Skeletal muscle tissue (tissue), 4 donors: ENCODE measurements around the gene CCL25. TPM values are rescaled to one million over a fixed set of nuclear protein-coding genes. Genes with fewer than 3 reads are reported as not detected.
"Not testable (repeated sequence)": the region's sequence is repeated elsewhere in the genome, so short reads cannot be mapped to it uniquely, and the experiment has no call there.

Source experiments
- H3K27ac ChIP-seq: one replicate; pipeline ENCODE4 v1.7.0; 2013; ENCODE audit warnings: mild to moderate bottlenecking, low read depth, low read length, inconsistent platforms
- H3K27me3 ChIP-seq, 3 donors: one replicate each; pipeline ENCODE4 v1.7.0; 2013; ENCODE audit warnings: low read length in 3 of 3; ENCODE audit not compliant: control insufficient read depth in 3 of 3, insufficient read depth in 3 of 3
- H3K36me3 ChIP-seq, 3 donors: one replicate each; pipeline ENCODE4 v1.7.0; 2013; ENCODE audit warnings: low read length in 3 of 3; ENCODE audit not compliant: control insufficient read depth in 3 of 3, insufficient read depth in 3 of 3
- H3K4me1 ChIP-seq, 3 donors: one replicate each; pipeline ENCODE4 v1.7.0; 2013; ENCODE audit warnings: low read length in 3 of 3, mild to moderate bottlenecking in 3 of 3; ENCODE audit not compliant: control insufficient read depth in 3 of 3, insufficient read depth in 3 of 3
- H3K4me3 ChIP-seq, 3 donors: one replicate each; pipeline ENCODE4 v1.7.0; 2013; ENCODE audit warnings: low read length in 3 of 3
- H3K9ac ChIP-seq, 3 donors: one replicate each; pipeline ENCODE4 v1.7.0; 2013; ENCODE audit warnings: low read length in 3 of 3, mild to moderate bottlenecking in 3 of 3, moderate library complexity in 2 of 3, low read depth in 1 of 3
- H3K9me3 ChIP-seq, 3 donors: one replicate each; pipeline ENCODE4 v1.7.0; 2013; ENCODE audit warnings: low read length in 3 of 3; ENCODE audit not compliant: control insufficient read depth in 3 of 3
- total RNA-seq: library from RNA; depleted of rRNA; stranded (reverse); fragments of >200 nt; gene quantifications from one replicate; pipeline ENCODE4 v1.2.3, GENCODE V29; 2014
- donor health status: Osteomylitis.

The CCL25 gene
- total RNA-seq, 1 donor from 2014 or later, result not detected

GRCh38 chr19:8096071-8096470 is 43.5 kb downstream of the CCL25 start:
- Histone ChIP-seq H3K27ac (no peak overlapping the region), H3K4me3 (peak overlapping the region in 1 of 3 donors; percentile 45), H3K9me3 (peaks cover 16 to 25% (median 20%) of the 10 kb centered on the region in 3 donors), H3K36me3 (peaks cover 0 to 2% (median 0%) of the 10 kb centered on the region in 3 donors), H3K4me1 (no peaks in the 10 kb centered on the region), H3K9ac (no peak overlapping the region), H3K27me3 (no peaks in the 10 kb centered on the region)

- H3K9me3 ChIP-seq, result peaks cover 16 to 25% (median 20%) of the 10 kb centered on the region in 3 donors
- H3K4me1 ChIP-seq, result no peaks in the 10 kb centered on the region
- no peak overlapping the region for H3K9ac ChIP-seq
- H3K36me3 ChIP-seq, result peaks cover 0 to 2% (median 0%) of the 10 kb centered on the region in 3 donors
- H3K27me3 ChIP-seq, result no peaks in the 10 kb centered on the region
- H3K4me3 ChIP-seq, result no peak overlapping the region
- H3K27ac ChIP-seq, result no peak overlapping the region
These were observed 44.6 kb downstream of the CCL25 start for GRCh38 chr19:8097198-8097597.

GRCh38 chr19:8097681-8098567 is 45.4 kb downstream of the CCL25 start:
- Histone ChIP-seq H3K9ac (no peak overlapping the region), H3K27ac (no peak overlapping the region), H3K4me1 (no peaks in the 10 kb centered on the region), H3K4me3 (no peak overlapping the region), H3K36me3 (peaks cover 0 to 2% (median 0%) of the 10 kb centered on the region in 3 donors), H3K27me3 (no peaks in the 10 kb centered on the region), H3K9me3 (peaks cover 16 to 25% (median 20%) of the 10 kb centered on the region in 3 donors)

GRCh38 chr19:8101311-8101710 is 48.8 kb downstream of the CCL25 start:
- H3K36me3 ChIP-seq, result no peaks in the 10 kb centered on the region
- H3K4me1 ChIP-seq, result no peaks in the 10 kb centered on the region
- peaks cover 4 to 6% (median 5%) of the 10 kb centered on the region in 3 donors for H3K9me3 ChIP-seq
- H3K27ac ChIP-seq, result no peak overlapping the region
- H3K4me3 ChIP-seq, result no peak overlapping the region
- H3K9ac ChIP-seq, result no peak overlapping the region
- no peaks in the 10 kb centered on the region for H3K27me3 ChIP-seq

- H3K4me1 ChIP-seq, H3K27ac ChIP-seq, H3K36me3 ChIP-seq, H3K27me3 ChIP-seq, H3K4me3 ChIP-seq, H3K9me3 ChIP-seq, H3K9ac ChIP-seq: not testable (repeated sequence)
These were observed 49.4 kb downstream of the CCL25 start for GRCh38 chr19:8101910-8102309.

- H3K36me3 ChIP-seq, result no peaks in the 10 kb centered on the region
These were observed 52.9 kb downstream of the CCL25 start for GRCh38 chr19:8105471-8105870.

GRCh38 chr19:8107301-8107903 is 54.8 kb downstream of the CCL25 start:
- Histone ChIP-seq H3K27me3 (peaks cover 0 to 2% (median 2%) of the 10 kb centered on the region in 3 donors), H3K9me3 (peaks cover 0 to 5% (median 5%) of the 10 kb centered on the region in 3 donors), H3K4me3 (no peak overlapping the region), H3K27ac (no peak overlapping the region), H3K36me3 (no peaks in the 10 kb centered on the region), H3K4me1 (no peaks in the 10 kb centered on the region), H3K9ac (no peak overlapping the region)

More at GRCh38 chr19:8105471-8105870, 52.9 kb downstream of the CCL25 start:
- H3K4me1 ChIP-seq, result no peaks in the 10 kb centered on the region
- peaks cover 0 to 2% (median 0%) of the 10 kb centered on the region in 3 donors for H3K27me3 ChIP-seq
- no peak overlapping the region for H3K4me3 ChIP-seq
- no peak overlapping the region for H3K9ac ChIP-seq
- no peak overlapping the region for H3K27ac ChIP-seq
- peaks cover 0 to 5% (median 1%) of the 10 kb centered on the region in 3 donors for H3K9me3 ChIP-seq

GRCh38 chr19:8108560-8109445 is 56.2 kb downstream of the CCL25 start:
- no peak overlapping the region for H3K27ac ChIP-seq
- H3K9ac ChIP-seq, result no peak overlapping the region
- peaks cover 0 to 2% (median 2%) of the 10 kb centered on the region in 3 donors for H3K27me3 ChIP-seq
- no peaks in the 10 kb centered on the region for H3K36me3 ChIP-seq
- H3K4me1 ChIP-seq, result no peaks in the 10 kb centered on the region
- H3K4me3 ChIP-seq, result no peak overlapping the region
- peaks cover 0 to 5% (median 5%) of the 10 kb centered on the region in 3 donors for H3K9me3 ChIP-seq

GRCh38 chr19:8109455-8109854 is 56.9 kb downstream of the CCL25 start:
- Histone ChIP-seq H3K36me3 (no peaks in the 10 kb centered on the region), H3K27ac (no peak overlapping the region), H3K9me3 (peaks cover 0 to 5% (median 5%) of the 10 kb centered on the region in 3 donors), H3K9ac (no peak overlapping the region), H3K27me3 (peaks cover 0 to 2% (median 2%) of the 10 kb centered on the region in 3 donors), H3K4me1 (no peaks in the 10 kb centered on the region), H3K4me3 (no peak overlapping the region)
